Body of pancreas (tissue), 4 donors: ENCODE results near the gene P2RY6.

ENCODE experiments used
- CTCF ChIP-seq, 7 experiments: fragments of 450-650 bp in 4 of 7; fragments of 200-600 bp in 3 of 7; sonication (generic) in 3 of 7; IDR thresholded peaks; one replicate each; pipeline ENCODE4 v1.5.1; 2016 to 2019; ENCODE audit warnings: antibody characterized with exemption in 7 of 7
- POLR2A ChIP-seq, 3 donors: fragments of 450-650 bp; IDR thresholded peaks; one replicate each; pipeline ENCODE4 v1.6.1; 2016; ENCODE audit warnings: antibody characterized with exemption in 3 of 3, mild to moderate bottlenecking in 2 of 3

DNA sequence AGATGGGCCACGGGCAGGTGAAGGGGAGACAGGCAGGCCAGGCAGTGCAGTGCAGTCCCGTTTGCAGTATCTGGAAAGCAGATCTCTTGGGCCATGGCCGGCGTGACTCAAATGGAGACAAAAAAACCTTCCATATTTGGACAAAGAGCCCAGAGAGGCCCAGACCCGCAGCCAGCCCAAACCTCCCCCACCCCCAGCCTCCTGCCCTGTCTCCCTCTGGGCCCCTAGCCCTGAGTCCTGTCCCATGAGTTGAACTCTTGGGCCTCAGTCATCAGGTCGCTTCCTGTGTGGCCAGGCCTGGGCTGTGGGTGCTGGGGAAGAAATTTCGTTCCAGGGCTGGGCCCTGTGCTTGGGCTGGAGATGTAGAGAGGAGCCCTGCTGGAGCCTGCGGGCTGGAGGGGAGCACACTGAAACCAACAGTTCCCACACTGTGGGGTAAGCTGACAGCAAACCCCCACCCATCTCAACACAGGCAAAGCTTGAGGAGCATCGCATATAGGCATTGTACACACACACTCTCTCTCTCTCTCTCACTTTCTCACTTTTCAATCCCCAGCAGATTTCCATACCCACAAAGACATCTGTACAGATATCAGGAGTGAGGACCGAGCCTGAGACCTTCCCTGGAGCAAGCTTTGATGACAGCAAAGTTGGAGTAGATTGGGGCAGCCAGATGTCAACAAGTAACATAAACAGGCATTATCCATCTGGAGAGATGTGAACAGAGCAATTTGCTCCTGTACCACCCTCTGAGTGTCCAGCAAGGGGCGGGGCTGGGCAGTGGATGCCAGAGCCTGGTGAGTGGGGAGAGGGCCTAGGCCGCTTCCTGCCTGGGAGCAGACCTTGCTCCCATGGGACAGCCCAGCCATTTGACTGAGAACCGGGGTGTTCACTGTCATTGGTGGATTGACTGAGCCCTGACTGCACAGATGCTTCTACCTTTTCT is 53.2 kb downstream of the P2RY6 start:
- TF ChIP-seq CTCF (IDR thresholded peaks at IDR 0.05) = no peak
- TF ChIP-seq POLR2A (IDR thresholded peaks at IDR 0.05) = no peak
